ENCODE data around the gene MTFR1L. TPM values are rescaled to one million over a fixed set of nuclear protein-coding genes. Genes with fewer than 3 reads are reported as not detected.
A peak's percentile ranks its signal among the peaks of the same experiment; 100 is the strongest.

MTFR1L gene
- total RNA-seq, 1 donor from 2014 or later: 27.6 TPM

DNA sequence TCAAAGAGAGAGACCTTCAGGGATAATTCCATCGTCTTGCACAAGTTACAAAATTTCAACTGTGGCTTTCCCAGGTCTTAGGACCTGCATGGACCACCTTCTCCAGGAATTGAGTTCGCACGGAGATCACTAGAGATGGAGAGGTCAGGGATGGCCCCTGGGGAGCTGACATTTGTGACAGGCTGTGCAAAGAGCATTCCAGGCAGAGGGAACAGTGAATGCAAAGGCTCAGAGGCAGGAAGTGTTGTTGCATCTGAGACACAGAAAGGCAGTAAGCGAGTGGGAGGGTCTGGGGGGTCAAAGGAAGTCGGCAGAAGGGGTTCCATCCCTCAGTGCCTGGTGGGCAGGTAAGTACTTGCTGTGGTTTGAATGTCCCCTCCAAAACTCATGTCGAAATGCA, 29.3 kb upstream of the MTFR1L start:
- no peak for DNase-seq (ENCODE audit: low read depth, low spot score)

DNA sequence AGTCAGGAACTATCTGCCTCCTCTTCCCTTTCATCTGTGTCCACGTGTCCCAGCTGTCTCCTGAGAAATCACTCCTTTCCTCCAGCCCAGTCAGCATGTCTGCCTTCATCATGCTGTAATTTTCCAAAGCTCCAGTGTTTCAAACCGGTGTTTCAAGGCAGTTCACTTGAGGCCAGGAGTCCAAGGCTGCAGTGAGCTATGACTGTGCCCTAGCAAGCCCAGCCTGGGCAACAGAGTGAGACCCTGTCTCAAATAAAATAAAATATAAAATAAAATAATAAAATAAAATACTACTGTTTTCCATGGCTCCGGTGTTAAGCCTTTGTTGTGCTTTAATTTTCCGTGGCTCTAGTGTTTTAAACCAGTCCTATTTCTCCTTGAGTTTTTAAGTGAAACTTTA, 27.6 kb upstream of the MTFR1L start:
- no peak for DNase-seq (ENCODE audit: low read depth, low spot score)

DNA sequence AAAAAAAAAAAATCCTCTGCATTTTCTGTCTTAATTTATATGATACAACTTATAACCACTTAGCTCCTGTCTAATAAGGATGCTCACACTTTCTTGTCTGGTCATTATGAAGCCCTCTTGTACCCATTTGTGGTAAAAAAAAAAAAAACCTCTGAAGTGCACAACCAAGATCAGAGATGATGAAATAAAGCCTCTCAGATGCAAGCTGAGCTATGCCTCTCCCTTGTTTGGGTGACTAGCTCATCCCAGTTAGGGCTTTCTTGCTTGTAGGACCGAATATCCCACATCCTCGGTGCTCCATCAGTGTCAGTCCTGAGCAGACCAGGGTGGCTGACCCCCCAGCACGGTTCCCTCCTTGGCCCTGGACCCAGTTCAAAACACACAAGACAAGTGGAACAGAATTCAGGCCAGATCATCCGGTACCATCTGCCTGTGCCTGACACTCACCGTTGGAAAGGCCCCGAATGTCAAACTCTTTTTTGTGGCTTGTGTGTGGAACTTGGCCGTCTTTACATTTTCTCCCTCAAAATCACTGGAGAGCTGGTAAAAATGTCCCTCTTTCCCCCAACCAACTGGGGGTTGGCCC, 26.1 kb upstream of the MTFR1L start:
- no peak for DNase-seq (ENCODE audit: low read depth, low spot score)

DNA sequence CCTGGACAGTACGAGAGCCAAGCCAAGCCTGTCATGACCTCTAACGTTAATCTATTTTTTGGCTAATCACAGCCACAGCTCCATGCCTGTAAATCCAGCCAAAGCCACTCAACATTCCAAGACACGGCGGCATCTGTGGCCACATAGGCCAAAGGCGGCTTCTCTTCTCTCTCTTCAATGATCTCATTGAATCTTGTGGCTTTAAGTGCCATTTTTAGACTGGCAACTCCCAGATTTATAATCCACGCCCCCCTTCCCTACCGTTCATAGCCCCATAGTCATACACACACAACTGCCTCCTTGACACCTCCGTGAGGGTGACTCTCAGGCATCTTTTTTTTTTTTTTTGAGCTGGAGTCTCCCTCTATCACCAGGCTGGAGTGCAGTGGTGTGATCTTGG, 25.4 kb upstream of the MTFR1L start:
- DNase-seq (ENCODE audit: low read depth, low spot score): no peak

DNA sequence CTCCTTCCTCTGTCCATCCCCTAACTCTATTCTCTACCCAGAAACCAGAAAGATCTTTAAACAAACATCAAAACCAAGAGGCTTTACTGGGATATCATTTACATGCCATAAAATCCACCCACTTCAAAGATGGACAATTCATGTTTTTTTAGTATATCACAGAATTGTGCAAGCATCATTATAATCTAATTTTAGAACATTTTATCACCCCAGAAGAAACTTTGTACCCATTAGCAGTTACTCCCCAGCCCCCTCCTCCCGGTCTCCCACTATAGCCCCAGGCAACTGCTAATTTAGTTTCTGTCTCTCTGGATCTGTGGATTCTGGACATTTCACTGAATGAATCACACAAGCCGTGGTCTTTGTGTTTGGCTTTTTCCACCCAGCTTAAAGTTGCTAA, 24.5 kb upstream of the MTFR1L start:
- no peak for DNase-seq (ENCODE audit: low read depth, low spot score)

DNA sequence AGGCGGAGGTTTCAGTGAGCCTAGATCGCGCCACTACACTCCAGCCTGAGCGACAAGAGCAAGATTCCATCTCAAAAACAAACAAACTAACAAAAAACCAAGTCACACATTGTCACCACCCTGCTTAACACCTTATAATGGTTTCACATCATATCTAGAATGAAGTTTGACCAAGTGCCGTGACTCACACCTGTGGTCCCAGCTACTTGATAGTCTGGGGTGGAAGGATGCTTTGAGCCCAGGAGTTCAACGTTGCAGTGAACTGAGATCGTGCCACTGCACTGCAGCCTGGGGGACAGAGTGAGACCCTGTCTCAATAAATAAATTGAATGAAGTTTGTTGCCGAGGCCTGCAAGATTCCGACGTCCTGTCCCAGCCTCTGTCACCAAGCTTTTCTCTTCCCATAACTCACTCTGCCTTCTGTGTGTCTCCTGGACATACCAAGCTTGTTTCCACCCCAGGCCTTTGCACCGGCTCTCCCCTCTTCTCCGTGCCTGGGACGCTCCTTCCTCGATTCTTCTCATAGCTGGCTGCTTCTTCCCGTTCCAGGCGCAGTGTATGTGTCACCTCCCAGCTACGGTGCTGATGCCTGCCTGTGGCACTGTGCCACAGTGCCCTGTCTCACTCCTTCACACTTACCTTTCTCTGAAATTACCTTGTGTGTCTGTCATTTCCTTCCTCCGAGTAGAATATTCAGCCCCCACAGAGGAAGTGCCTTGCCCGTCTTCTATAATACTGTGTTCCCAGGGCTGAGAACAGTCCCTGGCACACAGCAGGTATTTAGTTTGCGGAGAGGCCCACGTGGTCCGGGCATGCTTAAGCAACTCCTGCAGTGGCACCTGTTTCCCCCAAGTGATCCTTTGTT, 23.6 kb upstream of the MTFR1L start:
- no peak for DNase-seq (ENCODE audit: low read depth, low spot score)

DNA sequence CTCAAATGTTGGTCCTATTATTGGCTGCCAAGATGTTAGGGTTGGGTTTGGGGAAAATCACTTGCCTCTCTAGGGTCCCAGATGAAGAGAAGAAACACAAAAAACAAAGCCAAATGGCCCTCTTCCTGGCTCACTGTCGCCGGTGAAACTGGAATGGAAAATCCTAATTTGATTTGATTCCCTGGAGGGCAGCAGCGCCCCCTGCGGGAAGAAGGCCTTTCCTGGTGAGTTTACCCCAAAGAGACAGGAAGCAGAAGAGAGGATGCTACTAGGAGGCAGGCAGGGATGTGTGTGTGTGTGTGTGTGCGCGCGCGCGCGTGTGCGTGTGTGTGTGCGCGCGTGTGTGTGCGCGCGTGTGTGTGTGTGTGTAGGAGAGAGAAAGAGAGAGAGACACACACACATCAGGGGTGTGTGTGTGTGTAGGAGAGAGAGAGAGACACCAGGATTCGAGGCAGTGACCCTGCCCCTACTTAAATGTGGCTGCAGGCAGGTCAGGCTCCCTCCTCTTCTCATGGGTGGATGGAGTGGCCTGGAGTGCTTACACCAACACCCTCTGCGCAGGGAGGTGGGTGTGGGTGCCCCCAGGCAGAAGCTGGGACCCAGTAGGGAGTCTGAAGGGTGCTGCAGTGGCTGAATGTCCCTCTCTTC, 22.8 kb upstream of the MTFR1L start:
- DNase-seq (ENCODE audit: low read depth, low spot score): peak; percentile 37

DNA sequence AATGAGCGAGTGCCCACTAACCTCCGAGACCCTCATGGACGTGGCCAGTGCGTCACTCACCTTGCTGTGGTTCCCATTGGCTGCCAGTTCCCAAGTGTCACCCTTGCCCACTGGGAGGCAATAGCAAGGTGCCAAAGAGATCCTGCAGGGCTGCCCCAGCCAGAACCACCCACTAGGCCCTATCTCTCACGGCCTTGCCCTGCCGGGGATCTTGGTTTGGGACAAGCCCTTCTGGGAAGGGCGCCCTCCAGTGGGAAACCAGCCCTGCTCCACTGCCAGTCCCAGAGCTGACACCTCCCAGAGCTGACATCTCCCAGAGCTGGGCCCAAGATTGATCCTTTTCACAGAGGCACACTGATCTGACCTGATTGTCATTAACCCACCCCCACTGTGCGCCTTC, 21.8 kb upstream of the MTFR1L start:
- no peak for DNase-seq (ENCODE audit: low read depth, low spot score)

DNA sequence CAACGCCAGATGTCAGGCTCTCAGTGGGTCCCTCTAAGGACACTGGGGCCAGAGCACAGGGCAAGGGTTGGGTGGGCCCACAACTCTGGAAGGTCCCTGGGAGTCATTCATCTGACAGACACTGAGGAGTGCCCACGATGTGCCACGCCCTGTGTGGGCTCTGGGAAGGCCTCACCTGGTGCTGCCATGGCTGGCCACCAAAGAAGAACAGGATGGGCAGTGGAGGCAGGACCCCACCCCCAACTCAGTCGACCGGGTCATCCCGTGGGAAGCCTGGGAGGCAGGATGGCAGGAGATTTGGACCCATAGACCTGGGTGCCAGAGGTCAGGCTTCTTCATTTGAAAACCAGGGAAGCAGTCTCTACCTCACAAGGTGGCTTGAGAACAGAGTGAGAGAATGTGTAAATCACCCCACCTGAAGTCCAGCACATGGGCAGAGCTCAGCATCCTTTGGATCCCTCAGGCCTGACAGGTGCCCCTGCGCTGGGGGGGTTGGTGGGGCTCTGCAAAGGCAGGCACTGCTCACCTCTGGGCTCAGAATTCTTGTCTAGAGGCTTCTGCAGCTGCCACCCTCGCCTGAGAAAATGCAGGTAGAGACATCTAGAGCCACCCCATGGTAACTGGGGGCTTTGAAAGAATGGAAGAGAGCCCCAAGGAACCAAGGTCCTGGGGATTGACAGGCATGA, 20.9 kb upstream of the MTFR1L start:
- no peak for DNase-seq (ENCODE audit: low read depth, low spot score)

DNA sequence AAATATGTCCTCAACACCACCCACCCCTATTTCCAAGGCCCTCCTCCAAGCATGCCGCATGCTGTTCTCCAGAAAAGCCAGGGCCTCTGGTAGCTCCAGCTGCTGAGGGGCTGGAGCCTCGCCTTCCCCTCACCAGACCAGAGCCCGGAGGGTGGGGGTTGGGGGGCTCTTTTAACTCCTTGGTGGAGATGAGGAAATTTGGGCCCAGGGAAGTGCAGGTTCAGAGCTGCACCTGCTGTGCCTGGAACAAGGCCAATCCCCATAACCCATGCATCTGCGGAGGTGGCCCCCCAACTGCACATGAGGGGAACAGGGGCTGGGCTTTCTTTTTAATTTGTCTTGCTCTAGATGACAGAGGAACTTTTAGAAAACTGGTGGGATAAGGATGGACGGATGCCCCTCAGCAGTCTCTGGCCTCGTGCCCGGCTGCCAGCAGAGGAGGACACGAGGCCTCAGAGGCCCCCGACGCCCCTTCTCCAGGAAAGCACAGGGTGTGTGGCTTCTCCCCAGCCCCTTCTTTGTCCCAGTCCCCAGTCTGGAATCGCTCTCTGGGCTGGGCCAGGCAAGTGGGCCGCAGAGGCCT, 20.3 kb upstream of the MTFR1L start:
- no peak for DNase-seq (ENCODE audit: low read depth, low spot score)

DNA sequence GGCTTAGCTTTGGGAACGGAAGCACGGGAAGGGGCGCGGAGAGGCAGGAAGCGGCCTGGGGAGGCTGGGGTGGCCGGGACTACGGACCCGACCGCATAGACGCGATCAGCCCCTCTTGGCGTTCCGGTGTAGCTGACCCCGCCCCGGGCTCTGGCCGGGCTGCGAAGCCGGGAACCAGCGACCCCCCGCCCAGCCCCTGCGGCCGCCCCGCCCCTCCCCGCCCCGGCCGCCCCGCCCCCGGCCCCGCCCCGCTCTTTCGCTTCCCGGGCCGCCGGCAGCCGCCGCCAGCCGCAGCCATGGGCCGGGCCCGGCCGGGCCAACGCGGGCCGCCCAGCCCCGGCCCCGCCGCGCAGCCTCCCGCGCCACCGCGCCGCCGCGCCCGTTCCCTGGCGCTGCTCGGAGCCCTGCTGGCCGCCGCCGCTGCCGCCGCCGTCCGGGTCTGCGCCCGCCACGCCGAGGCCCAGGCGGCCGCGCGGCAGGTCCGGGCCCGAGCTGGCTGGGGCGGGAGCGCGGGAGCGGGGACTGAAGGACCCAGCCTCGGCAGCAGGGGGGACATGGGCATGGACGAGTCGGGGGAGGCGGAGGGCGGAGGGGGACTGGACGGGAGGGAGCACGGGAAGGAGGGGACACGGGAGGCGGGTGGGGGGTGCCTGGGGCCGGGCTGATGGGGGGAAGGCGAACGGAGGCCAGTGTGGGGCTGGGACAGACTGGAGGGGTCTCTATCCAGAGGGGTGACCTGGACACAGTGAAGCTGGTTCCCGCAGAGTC, 19.6 kb upstream of the MTFR1L start, which contains the start of gene SELENON:
Gene SELENON (plus strand): TSS at position 259 of the 768 bp plus-strand sequence. CDS start 38 bp downstream, at position 297.
- no peak for DNase-seq (ENCODE audit: low read depth, low spot score)

DNA sequence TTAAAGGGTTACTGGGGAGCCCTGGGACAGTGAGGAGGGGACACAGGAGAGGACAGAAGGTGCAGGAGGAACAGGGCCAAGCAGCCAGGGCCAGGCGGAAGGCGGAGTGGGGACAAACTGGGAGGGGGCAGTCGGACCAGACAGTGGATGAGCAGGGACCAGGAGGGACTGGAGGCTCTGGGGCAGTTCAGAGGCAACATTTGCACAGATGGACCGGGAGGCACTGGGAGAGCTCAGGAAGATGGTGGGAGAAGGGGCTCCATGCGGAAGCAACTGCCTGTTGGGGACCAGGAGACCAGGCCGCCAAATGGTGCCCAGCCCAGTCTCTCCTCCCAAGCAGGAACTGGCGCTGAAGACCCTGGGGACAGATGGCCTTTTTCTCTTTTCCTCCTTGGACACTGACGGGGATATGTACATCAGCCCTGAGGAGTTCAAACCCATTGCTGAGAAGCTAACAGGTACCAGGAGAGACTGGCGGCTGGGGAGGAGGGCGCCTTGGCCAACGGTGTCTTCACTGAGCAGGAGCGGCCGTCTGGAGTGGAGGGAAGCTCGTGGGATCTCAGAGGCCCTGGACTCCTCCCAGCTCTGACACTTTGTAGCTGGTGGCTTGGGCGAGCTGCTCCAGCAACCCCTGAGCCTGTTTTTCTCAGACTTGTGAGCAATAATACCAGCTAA, 18.9 kb upstream of the MTFR1L start:
- DNase-seq (ENCODE audit: low read depth, low spot score): no peak

DNA sequence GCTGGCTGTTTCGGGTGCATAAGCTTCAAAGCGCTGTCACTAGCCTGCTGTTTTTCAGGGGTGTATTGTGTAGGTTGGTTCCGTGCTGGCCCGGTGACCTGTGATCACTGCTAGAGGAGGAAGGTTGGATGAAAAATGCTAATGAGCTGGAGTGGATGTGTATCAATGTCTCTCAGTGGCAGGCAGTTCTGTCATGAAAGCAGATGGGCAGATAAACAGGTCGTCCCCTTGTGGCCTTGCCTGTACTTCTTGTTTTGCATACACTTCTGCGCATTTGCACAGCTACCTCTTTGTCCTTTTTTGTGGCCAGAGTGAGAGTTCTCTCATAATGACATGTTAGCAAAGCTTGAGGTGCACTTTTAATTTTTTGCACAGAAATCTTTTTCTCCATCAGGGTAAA, 16.8 kb upstream of the MTFR1L start:
- no peak for DNase-seq (ENCODE audit: low read depth, low spot score)

DNA sequence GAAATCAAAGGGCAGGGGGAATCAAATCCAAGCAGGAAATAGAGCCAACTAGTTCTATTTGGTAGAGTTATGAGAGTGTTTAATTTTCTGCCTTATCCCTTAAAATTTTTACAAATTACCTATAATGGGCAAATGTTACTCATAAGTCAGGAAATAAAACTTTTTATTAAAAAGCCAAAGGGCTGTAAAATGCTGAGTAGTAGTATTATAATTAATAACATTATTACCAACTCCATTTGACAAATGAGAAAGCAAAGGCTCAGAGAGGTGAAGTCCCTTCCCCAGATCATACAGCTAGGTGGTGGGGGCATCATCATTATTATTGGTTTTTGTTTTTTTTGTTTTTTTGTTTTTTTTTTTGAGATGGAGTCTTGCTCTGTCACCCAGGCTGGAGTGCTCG, 16.4 kb upstream of the MTFR1L start:
- no peak for DNase-seq (ENCODE audit: low read depth, low spot score)

DNA sequence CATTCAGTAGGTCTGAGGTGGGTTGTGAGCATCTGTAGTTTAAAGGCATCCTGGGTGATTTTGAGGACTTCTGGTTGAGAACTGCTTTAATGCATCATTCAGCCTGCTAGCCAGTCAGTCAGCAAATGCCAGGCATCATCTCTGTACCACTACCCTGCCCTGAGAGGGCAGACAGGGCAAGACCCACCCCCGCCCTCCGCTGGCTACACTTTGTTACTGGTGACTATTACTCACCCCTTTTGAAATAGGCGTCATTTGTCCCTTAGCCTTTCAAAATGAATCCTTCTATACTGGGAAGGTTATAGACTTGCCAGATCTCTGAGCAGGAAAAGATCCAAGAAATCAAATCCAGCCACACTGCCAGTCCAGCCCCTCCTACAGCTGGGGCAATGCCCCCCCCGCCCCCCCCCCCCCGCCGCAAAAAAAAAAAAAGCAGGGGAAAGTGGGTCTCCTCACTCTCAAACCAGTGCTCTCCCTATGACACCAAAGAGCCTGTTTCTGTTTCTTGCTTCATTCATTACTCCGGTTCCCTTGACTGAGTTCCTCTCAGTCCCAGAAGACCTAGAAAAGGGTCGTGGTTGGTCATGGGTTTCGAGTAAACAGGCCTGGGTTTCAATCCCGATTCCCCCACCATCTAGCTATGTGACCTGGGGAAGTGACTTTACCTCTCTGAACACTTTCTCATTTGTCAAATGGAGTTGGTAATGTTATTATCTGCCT, 15.3 kb upstream of the MTFR1L start:
- DNase-seq (ENCODE audit: low read depth, low spot score): no peak

DNA sequence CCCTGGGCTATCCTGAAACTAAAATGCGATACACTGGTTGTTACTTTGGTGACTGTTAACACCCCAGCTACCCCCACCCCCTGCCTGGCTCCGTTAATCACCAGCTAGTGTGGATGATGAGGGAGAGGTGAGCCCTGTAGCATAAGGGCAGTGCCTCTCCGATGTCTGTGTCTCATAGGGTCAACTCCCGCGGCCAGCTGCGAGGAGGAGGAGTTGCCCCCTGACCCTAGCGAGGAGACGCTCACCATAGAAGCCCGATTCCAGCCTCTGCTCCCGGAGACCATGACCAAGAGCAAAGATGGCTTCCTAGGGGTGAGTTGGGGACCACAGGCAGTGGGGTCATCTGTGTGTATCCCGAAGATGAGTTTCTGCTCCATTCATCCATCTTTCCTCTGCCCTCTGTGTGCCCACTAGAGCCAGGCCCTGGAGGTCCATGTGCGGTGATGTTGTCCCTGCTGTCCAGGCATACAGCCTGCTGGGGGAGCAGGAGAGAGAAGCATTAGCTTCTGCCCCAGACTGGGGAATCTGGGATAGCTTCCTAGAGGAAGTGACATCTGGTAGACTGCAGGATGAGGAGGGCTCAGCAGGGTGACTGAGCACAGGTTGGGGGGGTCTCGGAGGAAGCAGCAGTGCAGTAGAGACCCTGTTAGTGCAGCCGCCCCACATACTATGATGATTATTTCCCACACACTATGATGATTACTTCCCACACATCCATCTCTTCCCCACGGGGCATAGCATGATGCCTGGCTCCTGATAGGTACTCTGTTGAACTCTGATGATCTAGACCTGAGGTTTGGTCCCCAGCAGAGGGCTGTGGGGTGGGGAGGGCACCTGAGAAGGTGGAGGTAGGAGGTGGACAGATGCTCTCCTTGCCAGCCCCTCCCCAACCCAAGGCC, 14.5 kb upstream of the MTFR1L start:
- DNase-seq (ENCODE audit: low read depth, low spot score): no peak

DNA sequence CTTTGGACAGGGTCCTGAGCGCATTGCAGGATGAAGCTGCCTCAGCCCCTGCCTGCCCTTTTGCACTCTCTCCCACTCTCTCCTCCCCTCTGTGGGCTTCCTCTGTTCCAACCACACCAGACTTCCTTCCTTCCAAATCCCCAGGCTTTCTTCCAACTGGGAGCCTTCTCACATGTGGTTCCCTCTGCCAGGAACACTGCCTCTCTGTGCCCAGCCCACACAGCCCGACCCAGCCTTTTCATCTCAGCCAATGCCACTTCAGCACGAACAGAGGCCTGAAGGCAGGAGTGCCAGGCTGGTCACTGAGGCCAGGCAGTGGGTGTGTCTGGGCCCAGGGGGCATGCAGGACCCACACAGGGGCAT, 13.9 kb upstream of the MTFR1L start:
- DNase-seq (ENCODE audit: low read depth, low spot score): no peak

DNA sequence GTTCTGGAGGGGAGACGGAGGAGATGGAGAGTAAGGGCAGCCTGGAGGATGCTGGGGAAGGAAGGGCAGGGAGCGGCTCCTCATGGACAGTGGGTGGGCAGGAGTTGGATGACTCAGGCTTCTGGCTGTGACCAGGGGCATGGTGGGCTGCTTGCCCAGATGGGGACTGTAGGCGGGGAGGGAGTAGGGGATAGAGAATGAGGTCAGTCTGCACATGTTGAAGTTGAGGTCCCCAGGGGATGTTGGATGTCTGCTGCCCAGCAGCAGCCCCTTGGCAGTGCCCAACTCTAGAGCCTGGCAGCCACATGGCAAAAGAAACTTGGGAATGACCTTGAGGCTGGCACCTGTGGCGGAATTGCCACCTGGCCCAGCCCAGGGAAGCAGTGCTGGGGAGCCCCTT, 13.3 kb upstream of the MTFR1L start:
- DNase-seq (ENCODE audit: low read depth, low spot score): no peak
